GM12801 (cell line): Measurements from ENCODE around the gene STUB1.

Experiments used
- CTCF ChIP-seq: IDR thresholded peaks from one replicate; pipeline ENCODE4 v1.5.1; 2011; ENCODE audit warnings: control low read depth; ENCODE audit not compliant: insufficient read length; ENCODE audit errors: extremely low read depth

The STUB1 gene

GRCh38 chr16:692356-693108, 12.3 kb downstream of the STUB1 start:
- TF ChIP-seq CTCF, result no peak

GRCh38 chr16:693364-693763, 13.2 kb downstream of the STUB1 start:
- no peak for TF ChIP-seq CTCF

GRCh38 chr16:693766-694165, 13.6 kb downstream of the STUB1 start:
- TF ChIP-seq CTCF, result no peak

GRCh38 chr16:694187-694862, 14.1 kb downstream of the STUB1 start:
- TF ChIP-seq CTCF, result no peak

- no peak for TF ChIP-seq CTCF
These were observed 14.7 kb downstream of the STUB1 start for GRCh38 chr16:694863-695354.

- no peak for TF ChIP-seq CTCF
These were observed 15.3 kb downstream of the STUB1 start for GRCh38 chr16:695355-696089.
